ENCODE data around the gene PDE6B.
A peak's percentile ranks its signal among the peaks of the same experiment; 100 is the strongest.
"Not testable (repeated sequence)": the region's sequence is repeated elsewhere in the genome, so short reads cannot be mapped to it uniquely, and the experiment has no call there.

The PDE6B gene

GRCh38 chr4:669806-670559, 44.6 kb downstream of the PDE6B start:
- not testable (repeated sequence) for DNase-seq (ENCODE audit: low read depth)

GRCh38 chr4:671769-672168, 46.4 kb downstream of the PDE6B start:
- DNase-seq (ENCODE audit: low read depth) = no peak

GRCh38 chr4:673349-674091, 48.1 kb downstream of the PDE6B start:
- DNase-seq (ENCODE audit: low read depth) = no peak

GRCh38 chr4:674172-675035, 49.0 kb downstream of the PDE6B start, which contains the start of the genes ATP5ME and MYL5:
Gene ATP5ME, minus strand, starts transcription at chr4:674276. Its CDS starts 29 bp downstream, at chr4:674247.
Gene MYL5, plus strand, starts transcription at chr4:674542. Its CDS starts 3,485 bp downstream, at chr4:678027.
- peak; percentile 87 for DNase-seq (ENCODE audit: low read depth)

- DNase-seq (ENCODE audit: low read depth) = no peak
Measured at GRCh38 chr4:675036-675882, 49.9 kb downstream of the PDE6B start.

GRCh38 chr4:675980-676870, 50.9 kb downstream of the PDE6B start:
- DNase-seq (ENCODE audit: low read depth) = no peak

GRCh38 chr4:676871-677235, 51.5 kb downstream of the PDE6B start:
- no peak for DNase-seq (ENCODE audit: low read depth)

- no peak for DNase-seq (ENCODE audit: low read depth)
Measured at GRCh38 chr4:677431-678293, 52.3 kb downstream of the PDE6B start.

- no peak for DNase-seq (ENCODE audit: low read depth)
Measured at GRCh38 chr4:678331-679103, 53.1 kb downstream of the PDE6B start.

GRCh38 chr4:679104-679481, 53.7 kb downstream of the PDE6B start:
- DNase-seq (ENCODE audit: low read depth) = no peak

- no peak for DNase-seq (ENCODE audit: low read depth)
Measured at GRCh38 chr4:679629-680028, 54.3 kb downstream of the PDE6B start.

- no peak for DNase-seq (ENCODE audit: low read depth)
Measured at GRCh38 chr4:680091-680490, 54.7 kb downstream of the PDE6B start.

- no peak for DNase-seq (ENCODE audit: low read depth)
Measured at GRCh38 chr4:680551-680927, 55.2 kb downstream of the PDE6B start.

- no peak for DNase-seq (ENCODE audit: low read depth)
Measured at GRCh38 chr4:680928-681645, 55.7 kb downstream of the PDE6B start.

- no peak for DNase-seq (ENCODE audit: low read depth)
Measured at GRCh38 chr4:681736-682451, 56.5 kb downstream of the PDE6B start.

GRCh38 chr4:682490-683172, 57.3 kb downstream of the PDE6B start:
- DNase-seq (ENCODE audit: low read depth) = no peak

Data from stromal cell of bone marrow (primary cell).